HEK293 (cell line): ENCODE data around the gene KRT36.

Experiments used
- CTCF ChIP-seq: fragments of 450-650 bp; formaldehyde crosslinking; IDR thresholded peaks from 2 replicates; pipeline ENCODE4 v1.5.1; 2016; ENCODE audit warnings: missing biosample characterization, missing genetic modification characterization
- GLI2 ChIP-seq: fragments of 450-650 bp; formaldehyde crosslinking; IDR thresholded peaks from 2 replicates; pipeline ENCODE4; 2017; ENCODE audit warnings: missing biosample characterization, missing genetic modification characterization, low read depth, borderline replicate concordance
- INSM2 ChIP-seq: fragments of 450-650 bp; formaldehyde crosslinking; IDR thresholded peaks from 2 replicates; pipeline ENCODE4 v1.5.1; 2016; ENCODE audit warnings: missing biosample characterization, missing genetic modification characterization
- PRDM1 ChIP-seq: fragments of 450-650 bp; formaldehyde crosslinking; IDR thresholded peaks from 2 replicates; pipeline ENCODE4; 2016; ENCODE audit warnings: missing biosample characterization, missing genetic modification characterization
- SETDB1 ChIP-seq: IDR thresholded peaks from one replicate; pipeline ENCODE4 v1.6.1; 2017; ENCODE audit warnings: mild to moderate bottlenecking, low read length, moderate library complexity, mixed read lengths; ENCODE audit not compliant: insufficient read length
- TCF7L2 ChIP-seq: IDR thresholded peaks from 2 replicates; pipeline ENCODE4 v1.6.1; 2011; ENCODE audit warnings: low read depth, mild to moderate bottlenecking, inconsistent platforms, low read length, moderate library complexity, borderline replicate concordance
- TSHZ1 ChIP-seq: fragments of 450-650 bp; formaldehyde crosslinking; IDR thresholded peaks from 2 replicates; pipeline ENCODE4 v1.5.1; 2016; ENCODE audit warnings: missing biosample characterization, missing genetic modification characterization, borderline replicate concordance
- YY1 ChIP-seq: fragments of 450-650 bp; formaldehyde crosslinking; IDR thresholded peaks from 2 replicates; pipeline ENCODE4 v1.5.1; 2018; ENCODE audit warnings: missing biosample characterization, missing genetic modification characterization
- ZBTB26 ChIP-seq: fragments of 450-650 bp; formaldehyde crosslinking; optimal IDR thresholded peaks from 2 replicates; pipeline ENCODE3; 2016; ENCODE audit warnings: missing biosample characterization, mild to moderate bottlenecking, missing genetic modification characterization
- ZNF157 ChIP-seq: fragments of 450-650 bp; formaldehyde crosslinking; IDR thresholded peaks from 2 replicates; pipeline ENCODE4 v1.5.1; 2016; ENCODE audit warnings: missing biosample characterization, missing genetic modification characterization
- ZNF174 ChIP-seq: fragments of 450-650 bp; formaldehyde crosslinking; IDR thresholded peaks from 2 replicates; pipeline ENCODE4 v1.5.0; 2017; ENCODE audit warnings: missing biosample characterization, mild to moderate bottlenecking, missing genetic modification characterization
- ZNF274 ChIP-seq, 2 experiments: fragments of 200-500 bp in 1 of 2; fragments of 450-650 bp in 1 of 2; sonication (Bioruptor generic) in 1 of 2; formaldehyde crosslinking in 1 of 2; IDR thresholded peaks; 2 replicates each; pipeline versions ENCODE4 v1.5.1 to v1.6.1; 2014 to 2016; ENCODE audit warnings: borderline replicate concordance in 1 of 2, inconsistent platforms in 1 of 2, low read length in 1 of 2, missing biosample characterization in 1 of 2, missing genetic modification characterization in 1 of 2
- ZNF529 ChIP-seq: fragments of 450-650 bp; formaldehyde crosslinking; IDR thresholded peaks from 2 replicates; pipeline ENCODE4 v1.5.1; 2017; ENCODE audit warnings: missing genetic modification characterization, missing biosample characterization; ENCODE audit not compliant: insufficient replicate concordance
- TF ChIP-seq, protein P1 (sequence below): fragments of 450-650 bp; IDR thresholded peaks from 2 replicates; pipeline ENCODE4 v1.5.1; 2018; ENCODE audit warnings: missing biosample characterization, missing genetic modification characterization

GRCh38 chr17:41499714-41500113 is 10.0 kb upstream of the KRT36 start:
- TF ChIP-seq INSM2 = no peak
- TF ChIP-seq YY1 (tag by site-specific recombination) = no peak
- TF ChIP-seq ZNF274 (IDR thresholded peaks at IDR 0.05; ENCODE audit: low read length) = no peak
- TF ChIP-seq ZNF274 (tag by site-specific recombination; IDR thresholded peaks at IDR 0.05; ENCODE audit: borderline replicate concordance) = no peak
- no peak for TF ChIP-seq CTCF (tag by site-specific recombination)
- no peak for TF ChIP-seq ZNF174 (tag by site-specific recombination)
- TF ChIP-seq, protein P1, sequence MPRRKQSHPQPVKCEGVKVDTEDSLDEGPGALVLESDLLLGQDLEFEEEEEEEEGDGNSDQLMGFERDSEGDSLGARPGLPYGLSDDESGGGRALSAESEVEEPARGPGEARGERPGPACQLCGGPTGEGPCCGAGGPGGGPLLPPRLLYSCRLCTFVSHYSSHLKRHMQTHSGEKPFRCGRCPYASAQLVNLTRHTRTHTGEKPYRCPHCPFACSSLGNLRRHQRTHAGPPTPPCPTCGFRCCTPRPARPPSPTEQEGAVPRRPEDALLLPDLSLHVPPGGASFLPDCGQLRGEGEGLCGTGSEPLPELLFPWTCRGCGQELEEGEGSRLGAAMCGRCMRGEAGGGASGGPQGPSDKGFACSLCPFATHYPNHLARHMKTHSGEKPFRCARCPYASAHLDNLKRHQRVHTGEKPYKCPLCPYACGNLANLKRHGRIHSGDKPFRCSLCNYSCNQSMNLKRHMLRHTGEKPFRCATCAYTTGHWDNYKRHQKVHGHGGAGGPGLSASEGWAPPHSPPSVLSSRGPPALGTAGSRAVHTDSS (tag by site-specific recombination) = no peak
- TF ChIP-seq TCF7L2 = no peak
- TF ChIP-seq PRDM1 (tag by site-specific recombination) = no peak
- TF ChIP-seq SETDB1 = no peak
- TF ChIP-seq ZBTB26 (tag by site-specific recombination) = no peak
- no peak for TF ChIP-seq ZNF157 (tag by site-specific recombination)
- TF ChIP-seq TSHZ1 (tag by site-specific recombination) = no peak
- no peak for TF ChIP-seq GLI2
- TF ChIP-seq ZNF529 = no peak
